Measurements from ENCODE around the gene TNFRSF4. TPM values are rescaled to one million over a fixed set of nuclear protein-coding genes. Genes with fewer than 3 reads are reported as not detected.

Gene TNFRSF4
- total and polyA plus RNA-seq, 2 of the 8 experiments (the other 6 are each of a cell fraction or from before 2014, with no cell fraction given), result 0.06 TPM; not detected in 1

- Histone ChIP-seq H3K27me3 (replicated peaks in 1 of 4; ENCODE audit: control insufficient read depth in 3 of 4, extremely low read depth in 1 of 4, insufficient read depth in 3 of 4, low read length in 3 of 4) (no peaks in the 10 kb centered on the region), H3K27ac (ENCODE audit: low read depth, low read length) (no peak overlapping the region), H3K4ac (replicated peaks; ENCODE audit: insufficient read length, low read depth, low read length) (no peak overlapping the region), H3K4me1 (replicated peaks in 1 of 4; ENCODE audit: control insufficient read depth in 3 of 4, insufficient read depth in 4 of 4, low read length in 3 of 4) (no peaks in the 10 kb centered on the region; a peak in 1 of 7 replicates), H2BK12ac (ENCODE audit: low read depth, low read length) (no peak overlapping the region), H3K36me3 (ENCODE audit: control insufficient read depth in 2 of 4, insufficient read depth in 4 of 4, low read length in 3 of 4) (peaks cover 0 to 21% (median 7%) of the 10 kb centered on the region in 4 experiments; a peak in 6 of 8 replicates), H2BK20ac (ENCODE audit: low read length) (no peak overlapping the region), H3K4me3 (ENCODE audit: extremely low read depth in 1 of 4, insufficient read depth in 2 of 4, low read depth in 3 of 4, low read length in 4 of 4) (no peak overlapping the region), H4K20me1 (replicated peaks in 1 of 2; ENCODE audit: control insufficient read depth in 1 of 2, insufficient read depth in 2 of 2, low read length in 2 of 2) (peaks cover 3 to 10% of the 10 kb centered on the region in 2 experiments), H2BK15ac (ENCODE audit: low read length) (no peak overlapping the region), H3K18ac (ENCODE audit: extremely low read depth, low read length) (no peak overlapping the region), H2AFZ (ENCODE audit: low read length) (no peak overlapping the region), H3K14ac (ENCODE audit: insufficient read length) (no peak overlapping the region), H3K23ac (ENCODE audit: insufficient read length) (no peak overlapping the region), H2AK5ac (ENCODE audit: low read depth, low read length) (no peak overlapping the region), H4K5ac (ENCODE audit: insufficient read length, low read depth, low read length) (no peak overlapping the region), H3K23me2 (ENCODE audit: low read depth, low read length) (no peaks in the 10 kb centered on the region), H4K8ac (ENCODE audit: extremely low read depth, insufficient read depth, low read length) (no peak overlapping the region), H3K9me3 (ENCODE audit: insufficient read depth in 2 of 2, low read depth in 1 of 2, low read length in 1 of 2) (no peaks in the 10 kb centered on the region), H2BK5ac (ENCODE audit: low read depth, low read length) (no peak overlapping the region), H3K79me2 (ENCODE audit: control insufficient read depth in 1 of 2, insufficient read depth in 2 of 2, low read length in 2 of 2) (no peaks in the 10 kb centered on the region), H3K79me1 (ENCODE audit: low read depth, low read length) (peaks cover 2% of the 10 kb centered on the region; the same call in 1 of the 2 replicates), H2BK120ac (replicated peaks; ENCODE audit: low read depth, low read length) (no peak overlapping the region), H3K9ac (replicated peaks in 1 of 4; ENCODE audit: extremely low read depth in 1 of 4, low read depth in 3 of 4, low read length in 3 of 4) (no peak overlapping the region), H4K91ac (replicated peaks; ENCODE audit: insufficient read length, low read length) (no peak overlapping the region), H3K4me2 (ENCODE audit: insufficient read depth in 1 of 2, low read depth in 2 of 2, low read length in 2 of 2) (no peak overlapping the region), H3K56ac (replicated peaks; ENCODE audit: insufficient read length, low read depth, low read length) (no peak overlapping the region)
- 95% methylated on average over 55 of the region's 74 CpGs; no CpG with 5 or more reads in 1 of the 2 experiments for WGBS, 2 experiments (ENCODE audit: extremely low coverage in 1 of 2, insufficient coverage in 1 of 2, insufficient read length in 1 of 2, insufficient replicate concordance in 2 of 2, low coverage in 1 of 2, low lambda C conversion rate in 2 of 2, missing lambda C conversion rate in 1 of 2)
- no peak for DNase-seq (ENCODE audit: low read depth in 1 of 2, low spot score in 2 of 2)
- ChIA-PET POLR2A (ENCODE audit: partially characterized antibody) (interaction anchor here (0.6 to 4.3 kb wide), 3 partner anchors 10 to 42 kb away, joined by 3 to 15 read pairs (median 6); no protein-coding TSS in a partner anchor), CTCF (ENCODE audit: partially characterized antibody) (interaction anchor here (1.4 to 2.3 kb wide), 3 partner anchors 16 to 95 kb away, joined by 3 to 12 read pairs (median 9); no protein-coding TSS in a partner anchor)
- no peak for FAIRE-seq
- no peak for TF ChIP-seq GTF2F1 (IDR thresholded peaks at IDR 0.05; ENCODE audit: borderline replicate concordance, low read depth, low read length)
- no peak for TF ChIP-seq CBX5 (IDR thresholded peaks at IDR 0.05; ENCODE audit: low read depth, low read length)
- no peak for TF ChIP-seq CTCF (IDR thresholded peaks at IDR 0.05; ENCODE audit: control extremely low read depth in 1 of 3, insufficient read depth in 1 of 3, low read depth in 1 of 3, low read length in 3 of 3)
- no peak for TF ChIP-seq CHD2 (IDR thresholded peaks at IDR 0.05; ENCODE audit: low read length)
- TF ChIP-seq SIRT6 (IDR thresholded peaks at IDR 0.05; ENCODE audit: low read length), result no peak
- TF ChIP-seq JUND (IDR thresholded peaks at IDR 0.05; ENCODE audit: low read length), result no peak
- no peak for TF ChIP-seq HDAC6 (IDR thresholded peaks at IDR 0.05; ENCODE audit: low read depth, low read length)
- no peak for TF ChIP-seq KDM1A (IDR thresholded peaks at IDR 0.05; ENCODE audit: borderline replicate concordance, low read length)
- no peak for TF ChIP-seq CEBPB (IDR thresholded peaks at IDR 0.05; ENCODE audit: low read depth, low read length)
Measured at GRCh38 chr1:1216770-1217620, 3.0 kb upstream of the TNFRSF4 start.
